COR-L47 (cell line): ENCODE measurements around the gene FARSA.
A peak's percentile ranks its signal among the peaks of the same experiment; 100 is the strongest.
"Not testable (repeated sequence)": the region's sequence is repeated elsewhere in the genome, so short reads cannot be mapped to it uniquely, and the experiment has no call there.

Source experiments
- DNase-seq: peaks from one replicate; lab custom pipeline; 2025; lab: John Stamatoyannopoulos, UW

Gene FARSA

GRCh38 chr19:12937093-12937926, 3.8 kb upstream of the FARSA start:
- peak; percentile 24 for DNase-seq

DNA sequence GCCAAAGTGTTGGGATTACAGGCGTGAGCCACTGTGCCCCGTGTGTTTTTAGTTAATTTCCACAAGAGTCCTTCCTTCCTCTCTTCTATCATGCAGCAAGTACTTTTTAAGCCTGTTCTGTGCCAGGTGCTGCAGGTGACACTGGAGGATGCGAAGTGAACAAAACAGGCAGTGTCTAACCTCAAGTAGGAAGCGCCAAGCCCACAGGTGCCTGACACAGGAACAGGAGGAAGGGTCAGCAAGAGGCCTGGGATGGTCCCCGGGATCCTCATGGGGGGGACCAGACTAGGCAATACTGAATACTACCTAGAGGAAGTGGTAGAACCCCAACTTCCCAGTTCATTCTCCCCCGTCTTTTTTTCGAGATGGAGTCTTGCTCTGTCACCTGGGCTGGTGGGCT, 3.1 kb upstream of the FARSA start:
- DNase-seq: no peak

GRCh38 chr19:12935071-12935470, 1.6 kb upstream of the FARSA start:
- no peak for DNase-seq

DNA sequence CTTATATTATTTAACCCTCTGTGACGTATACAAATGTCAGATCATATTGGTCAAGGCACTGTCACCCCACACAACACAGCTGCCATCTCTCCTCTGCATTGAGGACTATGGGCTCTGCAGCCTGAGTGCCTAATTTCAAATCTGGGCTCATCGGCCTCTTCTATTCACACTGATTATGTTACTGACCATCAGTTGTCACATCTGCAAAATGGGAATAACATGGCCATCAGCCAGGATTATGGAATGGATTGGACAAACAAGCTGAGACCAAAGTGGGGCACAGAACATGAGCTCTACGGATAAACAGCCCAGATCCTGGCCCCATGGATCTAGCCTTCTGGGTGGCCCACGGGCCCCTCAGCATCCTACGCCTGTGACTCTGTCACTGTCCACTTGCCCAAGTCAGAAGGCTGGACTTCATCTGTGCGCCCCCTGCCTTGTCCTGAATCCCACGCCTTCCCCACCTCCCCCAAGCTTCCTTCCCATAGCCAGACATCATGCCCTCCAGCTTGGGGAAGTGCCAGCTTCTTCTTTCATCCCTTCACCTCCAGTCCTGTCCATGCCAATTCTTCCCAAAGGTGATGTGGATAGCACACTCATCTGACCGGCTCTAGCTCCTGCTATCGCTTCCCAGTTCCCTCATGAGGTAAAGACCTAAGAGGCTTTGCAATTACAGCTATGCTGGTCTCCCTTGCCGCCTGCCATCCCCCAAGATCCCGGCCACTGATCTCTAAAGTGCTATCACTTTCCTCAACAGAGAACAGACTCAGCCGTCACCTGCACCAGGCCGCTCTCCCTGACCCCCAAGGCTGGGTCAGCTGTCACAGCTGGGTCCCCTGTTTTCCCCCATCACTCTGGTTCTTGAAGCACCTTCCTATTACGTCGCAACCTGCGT, 872 bp downstream of the FARSA start:
- no peak for DNase-seq

- DNase-seq: no peak
Observed at GRCh38 chr19:12930002-12930645, 3.4 kb downstream of the FARSA start.

- DNase-seq: no peak
Observed at GRCh38 chr19:12924621-12925310, 8.7 kb downstream of the FARSA start.

GRCh38 chr19:12922959-12923358, 10.6 kb downstream of the FARSA start:
- DNase-seq: no peak

DNA sequence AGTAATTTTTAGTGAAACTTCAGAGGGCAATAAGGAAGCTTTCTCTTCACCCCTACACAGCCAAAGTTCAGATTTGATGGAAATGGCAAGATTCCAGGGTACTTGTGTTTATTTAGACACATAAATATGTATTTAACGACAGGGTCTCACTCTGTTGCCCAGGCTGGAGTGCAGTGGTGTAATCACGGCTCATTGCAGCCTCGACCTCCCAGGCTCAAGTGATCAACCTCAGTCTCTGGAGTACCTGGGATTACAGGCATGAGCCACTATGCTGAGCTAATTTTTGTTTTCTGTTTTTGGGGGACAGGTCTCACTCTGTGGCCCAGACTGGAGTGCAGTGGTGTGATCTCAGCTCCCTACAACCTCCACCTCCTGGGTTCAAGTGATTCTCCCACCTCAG, 12.5 kb downstream of the FARSA start:
- no peak for DNase-seq

DNA sequence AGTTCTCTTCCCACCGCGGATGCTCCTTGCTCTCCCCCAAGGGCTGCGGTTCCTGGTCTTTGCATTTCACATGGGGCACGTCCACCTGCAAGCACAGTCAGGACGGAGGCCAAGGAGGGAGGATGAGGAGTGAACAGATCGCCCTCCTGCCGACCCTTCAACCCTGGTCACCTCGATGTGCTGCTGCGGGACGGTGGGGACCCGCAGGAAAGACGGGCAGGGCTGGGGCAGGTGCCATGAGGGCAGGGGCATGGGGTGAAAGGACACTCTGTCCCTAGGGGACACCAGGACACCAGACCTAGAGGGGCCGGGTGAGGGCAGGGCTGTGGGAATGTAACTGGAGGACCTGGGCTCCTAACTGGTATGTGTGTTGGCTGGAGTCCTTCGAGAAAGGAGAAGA, 15.3 kb downstream of the FARSA start:
- DNase-seq: no peak

GRCh38 chr19:12915860-12916259, 17.7 kb downstream of the FARSA start:
- not testable (repeated sequence) for DNase-seq

DNA sequence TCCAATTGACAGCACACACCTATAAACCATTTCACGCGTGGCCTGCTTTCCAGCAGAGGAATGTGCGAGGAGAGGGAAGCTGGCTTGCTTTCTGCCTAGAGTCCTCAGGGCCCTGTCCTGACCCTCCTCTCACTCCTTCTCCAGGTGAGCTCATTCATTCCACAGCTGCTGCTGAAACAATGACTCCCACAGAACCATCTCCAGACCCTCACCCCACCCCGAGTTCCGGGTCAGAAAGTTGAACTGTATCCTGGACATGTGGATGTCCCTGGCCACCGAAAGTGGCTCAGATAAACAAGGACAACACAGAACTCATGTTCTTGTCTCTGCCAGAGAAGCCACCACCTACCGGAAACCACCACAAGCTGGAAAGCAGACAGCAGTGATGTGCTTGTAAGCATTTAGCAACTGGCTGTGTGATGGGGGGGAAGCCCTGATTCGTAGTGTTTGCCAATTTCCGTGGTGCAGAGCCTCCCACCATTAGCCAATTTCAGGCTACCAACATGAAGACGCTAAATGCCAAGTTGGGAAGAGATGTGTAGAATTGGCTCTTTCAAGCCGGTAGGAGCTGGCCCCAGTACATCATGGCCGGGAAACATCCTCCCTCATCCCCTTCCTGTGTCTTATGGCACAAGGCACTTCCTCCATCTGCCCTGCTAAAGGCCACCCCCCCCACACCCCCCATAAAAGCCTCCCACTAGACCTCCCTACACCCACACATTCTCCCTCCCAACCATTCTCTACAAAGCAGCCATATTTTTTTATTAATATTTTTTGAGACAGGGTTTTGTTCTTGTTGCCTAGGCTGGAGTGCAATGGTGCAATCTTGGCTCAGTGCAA, 19.4 kb downstream of the FARSA start:
- DNase-seq: no peak

DNA sequence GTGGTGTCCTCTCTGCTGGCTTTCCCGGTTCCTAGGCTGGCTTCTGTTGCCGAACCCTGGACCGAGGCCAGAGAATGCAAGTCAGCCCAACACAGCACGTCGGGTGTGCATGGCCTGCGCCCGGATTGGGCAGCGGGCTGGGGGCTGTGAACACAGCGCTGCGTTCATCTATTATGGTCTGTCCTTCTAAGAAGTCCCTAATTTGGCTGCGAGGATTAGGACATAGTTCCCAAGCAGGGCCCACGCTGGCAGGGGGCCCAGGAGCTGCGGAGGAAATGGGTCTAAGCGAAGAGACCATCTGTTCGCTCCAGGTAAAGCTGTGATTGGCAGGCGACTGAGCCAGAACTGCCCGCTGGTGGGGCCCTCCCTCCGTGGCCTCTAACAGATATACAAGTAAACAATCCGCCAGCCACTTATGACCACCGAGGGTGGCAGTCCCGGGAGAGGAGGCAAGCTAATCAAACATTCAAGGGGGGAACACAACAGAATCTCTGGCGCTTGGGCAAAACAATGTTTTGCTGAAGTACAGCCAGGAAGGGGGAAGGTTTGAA, 20.4 kb downstream of the FARSA start:
- DNase-seq: peak; percentile 98

DNA sequence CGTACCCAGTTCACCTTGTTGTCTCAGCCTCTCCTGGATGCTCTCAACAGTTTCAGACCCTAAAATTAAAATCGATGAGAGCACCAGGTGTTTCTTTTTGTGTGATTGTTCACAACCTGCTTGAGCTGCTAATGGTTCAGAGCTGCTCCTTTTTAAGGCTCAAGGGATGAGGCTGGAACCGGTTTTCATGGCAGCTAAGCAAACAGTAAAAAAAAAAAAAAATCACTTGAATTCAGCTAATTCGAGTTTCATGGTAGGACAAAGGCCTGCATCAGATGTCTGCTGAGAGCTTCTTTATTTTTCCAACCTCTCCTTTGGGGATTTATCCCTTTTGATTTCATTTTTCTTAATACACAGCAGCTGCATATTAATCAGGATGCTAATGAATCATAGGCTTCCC, 20.9 kb downstream of the FARSA start:
- DNase-seq: peak; percentile 75

- no peak for DNase-seq
Observed at GRCh38 chr19:12907166-12907565, 26.3 kb downstream of the FARSA start.

GRCh38 chr19:12899891-12900518, 33.5 kb downstream of the FARSA start:
- DNase-seq: no peak

DNA sequence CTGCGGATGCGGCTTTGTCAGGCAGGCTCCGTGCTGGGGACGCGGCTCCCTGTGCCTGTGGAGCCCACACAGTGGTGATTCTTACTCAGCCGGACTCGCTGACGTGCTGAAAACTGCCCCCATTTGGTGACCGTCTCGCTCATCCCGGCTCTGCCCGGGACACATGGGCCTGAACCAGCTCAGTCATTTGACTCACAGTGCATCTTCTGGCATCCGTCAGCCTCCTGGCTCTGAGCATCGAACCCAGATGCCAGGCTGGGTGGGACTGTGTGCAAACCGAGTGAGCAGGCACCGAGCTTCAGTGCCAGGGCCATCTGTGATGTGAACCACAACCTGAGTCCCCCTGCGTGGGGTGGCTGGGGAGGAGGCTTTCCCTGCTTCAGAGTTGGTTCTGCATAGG, 37.1 kb downstream of the FARSA start:
- no peak for DNase-seq

DNA sequence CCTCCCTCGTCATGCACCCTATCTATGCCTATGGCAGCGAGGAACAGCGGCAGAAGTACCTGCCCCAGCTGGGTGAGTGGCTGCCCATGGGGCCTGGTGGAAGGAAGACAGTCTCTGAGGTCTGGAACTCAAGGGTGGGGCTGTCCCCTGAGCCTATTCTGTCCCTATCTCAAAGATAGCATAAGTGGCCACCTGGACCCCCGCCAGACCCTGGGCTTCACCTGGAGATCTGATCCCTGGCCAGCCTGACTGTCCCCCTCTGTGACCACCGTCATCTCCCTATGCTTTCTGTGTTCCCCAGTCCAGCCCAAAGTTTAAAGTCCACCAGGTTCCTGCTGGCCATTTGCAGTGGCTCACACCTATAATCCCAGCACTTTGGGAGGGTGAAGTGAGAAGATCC, 39.9 kb downstream of the FARSA start:
- DNase-seq: no peak

- no peak for DNase-seq
Observed at GRCh38 chr19:12891553-12892021, 41.9 kb downstream of the FARSA start.

GRCh38 chr19:12890787-12891552, 42.5 kb downstream of the FARSA start, which contains the start of gene GCDH:
Gene GCDH (plus strand): TSS chr19:12891160. CDS start chr19:12891305, 145 bp downstream.
- DNase-seq: peak; percentile 99
